HL-60 (cell line): ENCODE data around the gene NME3.

Experiments used
- DNase-seq, 2 experiments: peaks; one replicate each; pipeline ENCODE4 v3.0.0-alpha.2; 2010 to 2020; ENCODE audit warnings: low read depth in 1 of 2, low spot score in 1 of 2
- H3K27ac ChIP-seq: fragments of 250-450 bp; sonication (Bioruptor Pico); replicated peaks from 2 replicates; pipeline ENCODE4 v1.5.1; 2020; ENCODE audit warnings: mild to moderate bottlenecking, moderate library complexity
- H3K27me3 ChIP-seq: fragments of 250-450 bp; sonication (Bioruptor Pico); 2 replicates; pipeline ENCODE4 v1.5.1; 2021; ENCODE audit warnings: mild to moderate bottlenecking, moderate library complexity; ENCODE audit not compliant: insufficient read depth, poor library complexity, severe bottlenecking
- H3K4me3 ChIP-seq: replicated peaks from 2 replicates; pipeline ENCODE4 v1.5.1; 2011; ENCODE audit warnings: mild to moderate bottlenecking, control low read depth, low read length; ENCODE audit not compliant: insufficient read depth
- GABPA ChIP-seq: IDR thresholded peaks from 2 replicates; pipeline ENCODE4 v1.6.1; 2012; ENCODE audit warnings: low read depth
- POLR2AphosphoS5 ChIP-seq: IDR thresholded peaks from 2 replicates; pipeline ENCODE4 v1.6.1; 2012; ENCODE audit warnings: low read depth
- SPI1 ChIP-seq: IDR thresholded peaks from 2 replicates; pipeline ENCODE4 v1.6.1; 2012; ENCODE audit warnings: low read depth, mild to moderate bottlenecking, borderline replicate concordance
- long read RNA-seq: library from polyadenylated mRNA; unstranded; transcript quantifications from one replicate; pipeline ENCODE4 v2.0.0, GENCODE V29; 2020
- TF ChIP-seq, protein P1 (sequence below): IDR thresholded peaks from one replicate; pipeline ENCODE4 v1.5.1; 2011; ENCODE audit warnings: low read length, control low read depth, inconsistent platforms; ENCODE audit not compliant: insufficient read depth
- TF ChIP-seq, protein P2 (sequence below): IDR thresholded peaks from 2 replicates; pipeline ENCODE4 v1.6.1; 2012; ENCODE audit warnings: low read depth; ENCODE audit not compliant: insufficient replicate concordance

NME3 gene
- long read RNA-seq, transcript NME3-201 (5 exons, 1,069 nt) = major isoform, 17 of 21 reads
- long read RNA-seq, partial matches to known transcripts = 1 of 21 reads
- long read RNA-seq, other reads (novel, unspliced or antisense) = 2 of 21 reads

DNA sequence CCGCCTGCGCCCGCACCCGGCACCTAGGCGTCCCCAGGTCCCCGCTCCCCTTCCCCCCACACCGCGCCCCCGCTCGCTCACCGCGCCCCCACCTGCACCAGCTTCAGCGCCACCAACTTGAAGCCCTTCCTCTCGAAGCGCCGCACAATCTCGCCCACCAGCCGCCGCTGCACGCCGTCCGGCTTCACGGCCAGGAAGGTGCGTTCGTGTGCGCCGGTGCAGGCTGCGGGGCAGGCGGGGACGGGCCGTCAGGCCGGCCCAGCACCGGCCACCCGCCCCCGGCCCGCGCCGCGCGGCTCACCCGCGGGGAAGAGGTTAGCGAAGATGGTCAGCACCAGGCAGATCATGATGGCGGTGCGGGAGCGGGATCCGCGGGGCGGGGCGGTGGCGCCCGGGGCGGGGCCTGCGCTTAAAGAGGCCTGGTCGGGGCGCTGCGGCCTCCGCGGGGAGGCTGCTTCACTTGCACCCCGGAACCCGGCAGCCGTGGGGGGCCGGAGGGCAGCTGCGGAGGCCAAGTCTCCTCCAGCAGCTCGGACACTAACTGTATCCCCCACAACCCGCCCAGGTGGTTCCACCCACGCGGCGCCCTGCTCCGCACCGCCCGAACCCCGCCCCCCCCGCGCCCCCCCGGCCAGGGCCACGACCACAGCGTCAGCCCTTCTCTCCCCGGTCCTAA, at the start of gene NME3:
TSS of gene NME3 (minus strand) at position 356 of the 676 bp plus-strand sequence. CDS start at position 347, 9 bp downstream.
- peak within 1 kb of the TSS; percentile 91 for H3K27ac ChIP-seq

DNA sequence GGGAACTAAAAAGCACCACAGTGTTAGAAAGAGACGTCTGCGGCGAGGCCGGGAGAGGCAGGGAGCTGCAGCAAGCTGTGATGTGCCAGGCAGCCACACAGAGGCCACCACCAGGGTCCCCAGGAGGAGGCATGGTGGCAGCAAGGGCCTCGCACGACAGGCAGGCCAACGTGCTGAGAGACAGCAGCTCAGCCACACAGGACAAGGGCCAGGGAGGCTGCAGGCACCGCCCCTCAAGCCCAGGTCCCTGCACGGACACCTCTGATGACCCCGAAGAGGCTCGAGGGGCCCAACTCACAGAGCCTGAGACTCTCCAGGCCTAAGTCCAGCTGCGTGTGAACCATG, 49.6 kb upstream of the NME3 start:
- H3K27me3 ChIP-seq = no peaks in the 10 kb centered on the region
- no peak for TF ChIP-seq GABPA
- TF ChIP-seq POLR2AphosphoS5 = no peak
- no peak overlapping the region for H3K27ac ChIP-seq
- no peak overlapping the region for H3K4me3 ChIP-seq
- DNase-seq = no peak

More for the DNA sequence above, at the start of gene NME3:
- peak within 1 kb of the TSS; percentile 96 for H3K4me3 ChIP-seq
- H3K27me3 ChIP-seq = no peaks in the 10 kb centered on the region
- no peak; the same call in 1 of the 2 replicates for TF ChIP-seq POLR2AphosphoS5
- peak; percentile 75 to 78 for DNase-seq

DNA sequence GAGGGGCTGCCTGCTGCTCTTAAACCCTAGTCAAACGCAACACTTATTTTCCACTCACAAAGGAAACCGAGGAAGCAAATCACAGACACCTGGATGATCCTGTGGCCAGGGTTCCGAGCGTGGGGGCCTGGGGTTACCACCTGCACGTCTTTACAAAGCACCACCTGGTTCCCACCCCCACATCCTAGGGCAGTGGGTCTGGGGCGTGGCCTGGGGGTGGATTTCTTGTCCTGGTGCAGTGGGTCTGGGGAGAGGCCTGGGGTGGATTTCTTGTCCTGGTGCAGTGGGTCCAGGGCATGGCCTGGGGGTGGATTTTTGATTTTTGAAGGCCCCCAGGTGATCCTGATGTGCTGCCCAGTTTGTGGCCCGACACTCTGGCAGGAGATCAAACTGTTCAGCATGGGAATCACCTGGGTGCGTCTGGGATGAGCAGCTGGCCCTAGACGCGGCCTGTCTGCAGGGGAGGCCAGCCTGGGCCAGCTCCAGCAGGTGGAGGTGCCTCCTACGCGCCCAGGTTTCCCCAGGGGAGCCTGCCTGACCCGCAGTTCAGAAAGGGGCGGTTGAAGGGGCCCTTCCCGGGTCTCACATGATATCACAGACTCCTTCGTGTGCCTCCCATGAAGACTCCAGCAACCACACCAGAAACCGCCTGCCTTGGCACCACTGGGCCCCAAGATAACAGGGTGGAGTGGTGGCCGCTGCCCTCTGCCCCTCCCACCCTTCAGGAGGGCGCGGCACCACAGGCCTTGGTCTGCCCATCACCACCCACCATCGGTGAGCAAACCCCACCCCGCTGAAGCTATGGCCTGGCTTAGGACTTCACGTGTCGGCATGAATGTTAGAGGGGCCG, 49.0 kb upstream of the NME3 start:
- H3K27ac ChIP-seq = no peak overlapping the region
- H3K27me3 ChIP-seq = no peaks in the 10 kb centered on the region
- H3K4me3 ChIP-seq = no peak overlapping the region
- TF ChIP-seq POLR2AphosphoS5 (no peak), SPI1 (no peak), GABPA (no peak)
- TF ChIP-seq, protein P1, sequence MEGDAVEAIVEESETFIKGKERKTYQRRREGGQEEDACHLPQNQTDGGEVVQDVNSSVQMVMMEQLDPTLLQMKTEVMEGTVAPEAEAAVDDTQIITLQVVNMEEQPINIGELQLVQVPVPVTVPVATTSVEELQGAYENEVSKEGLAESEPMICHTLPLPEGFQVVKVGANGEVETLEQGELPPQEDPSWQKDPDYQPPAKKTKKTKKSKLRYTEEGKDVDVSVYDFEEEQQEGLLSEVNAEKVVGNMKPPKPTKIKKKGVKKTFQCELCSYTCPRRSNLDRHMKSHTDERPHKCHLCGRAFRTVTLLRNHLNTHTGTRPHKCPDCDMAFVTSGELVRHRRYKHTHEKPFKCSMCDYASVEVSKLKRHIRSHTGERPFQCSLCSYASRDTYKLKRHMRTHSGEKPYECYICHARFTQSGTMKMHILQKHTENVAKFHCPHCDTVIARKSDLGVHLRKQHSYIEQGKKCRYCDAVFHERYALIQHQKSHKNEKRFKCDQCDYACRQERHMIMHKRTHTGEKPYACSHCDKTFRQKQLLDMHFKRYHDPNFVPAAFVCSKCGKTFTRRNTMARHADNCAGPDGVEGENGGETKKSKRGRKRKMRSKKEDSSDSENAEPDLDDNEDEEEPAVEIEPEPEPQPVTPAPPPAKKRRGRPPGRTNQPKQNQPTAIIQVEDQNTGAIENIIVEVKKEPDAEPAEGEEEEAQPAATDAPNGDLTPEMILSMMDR = no peak
- TF ChIP-seq, protein P2, sequence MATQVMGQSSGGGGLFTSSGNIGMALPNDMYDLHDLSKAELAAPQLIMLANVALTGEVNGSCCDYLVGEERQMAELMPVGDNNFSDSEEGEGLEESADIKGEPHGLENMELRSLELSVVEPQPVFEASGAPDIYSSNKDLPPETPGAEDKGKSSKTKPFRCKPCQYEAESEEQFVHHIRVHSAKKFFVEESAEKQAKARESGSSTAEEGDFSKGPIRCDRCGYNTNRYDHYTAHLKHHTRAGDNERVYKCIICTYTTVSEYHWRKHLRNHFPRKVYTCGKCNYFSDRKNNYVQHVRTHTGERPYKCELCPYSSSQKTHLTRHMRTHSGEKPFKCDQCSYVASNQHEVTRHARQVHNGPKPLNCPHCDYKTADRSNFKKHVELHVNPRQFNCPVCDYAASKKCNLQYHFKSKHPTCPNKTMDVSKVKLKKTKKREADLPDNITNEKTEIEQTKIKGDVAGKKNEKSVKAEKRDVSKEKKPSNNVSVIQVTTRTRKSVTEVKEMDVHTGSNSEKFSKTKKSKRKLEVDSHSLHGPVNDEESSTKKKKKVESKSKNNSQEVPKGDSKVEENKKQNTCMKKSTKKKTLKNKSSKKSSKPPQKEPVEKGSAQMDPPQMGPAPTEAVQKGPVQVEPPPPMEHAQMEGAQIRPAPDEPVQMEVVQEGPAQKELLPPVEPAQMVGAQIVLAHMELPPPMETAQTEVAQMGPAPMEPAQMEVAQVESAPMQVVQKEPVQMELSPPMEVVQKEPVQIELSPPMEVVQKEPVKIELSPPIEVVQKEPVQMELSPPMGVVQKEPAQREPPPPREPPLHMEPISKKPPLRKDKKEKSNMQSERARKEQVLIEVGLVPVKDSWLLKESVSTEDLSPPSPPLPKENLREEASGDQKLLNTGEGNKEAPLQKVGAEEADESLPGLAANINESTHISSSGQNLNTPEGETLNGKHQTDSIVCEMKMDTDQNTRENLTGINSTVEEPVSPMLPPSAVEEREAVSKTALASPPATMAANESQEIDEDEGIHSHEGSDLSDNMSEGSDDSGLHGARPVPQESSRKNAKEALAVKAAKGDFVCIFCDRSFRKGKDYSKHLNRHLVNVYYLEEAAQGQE = no peak
- DNase-seq = no peak

DNA sequence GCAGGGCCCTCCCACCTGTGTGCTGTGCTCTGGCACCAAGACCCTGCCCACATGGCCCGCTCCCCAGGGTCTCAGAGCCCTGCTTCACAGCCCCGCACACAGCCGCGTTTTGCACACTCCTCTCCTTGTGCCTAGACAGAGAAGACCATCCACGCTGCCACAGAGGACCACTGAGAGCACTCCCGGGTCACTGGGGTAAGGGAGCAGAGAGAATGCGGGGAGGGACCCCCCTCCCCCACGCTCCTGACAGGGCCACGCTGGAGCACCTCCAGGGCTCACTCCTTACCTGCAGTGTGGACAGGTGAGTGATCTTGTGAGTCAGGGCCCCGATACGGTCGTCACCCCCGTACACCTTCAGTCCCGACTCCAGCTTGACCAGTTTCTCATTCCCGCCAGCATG, 48.3 kb upstream of the NME3 start:
- DNase-seq = no peak
- no peak overlapping the region for H3K27ac ChIP-seq
- TF ChIP-seq SPI1 (no peak), POLR2AphosphoS5 (no peak), GABPA (no peak)
- TF ChIP-seq, protein P1 = no peak
- TF ChIP-seq, protein P2 = no peak
- H3K4me3 ChIP-seq = no peak overlapping the region
- no peaks in the 10 kb centered on the region for H3K27me3 ChIP-seq
